Endothelial cell of hepatic sinusoid (primary cell): ENCODE data around the gene ESRRA.

ENCODE experiments used
- in situ Hi-C: cut with HindIII; loops from 2 replicates; pipeline ENCODE4 v1.10.0; 2017; ENCODE audit warnings: low sequenced_read_pairs

ESRRA gene

GRCh38 chr11:64269540-64270220 lies 35.6 kb upstream of the ESRRA start:
- in situ Hi-C loops: loop anchor here (10.0 kb wide), 1 partner anchor 55 kb away; no protein-coding TSS in a partner anchor

GRCh38 chr11:64275031-64275800 lies 30.1 kb upstream of the ESRRA start:
- in situ Hi-C loops: loop anchor here (10.0 kb wide), 1 partner anchor 50 kb away; no protein-coding TSS in a partner anchor

GRCh38 chr11:64275841-64276240 lies 29.5 kb upstream of the ESRRA start:
- in situ Hi-C loops: loop anchor here (10.0 kb wide), 1 partner anchor 49 kb away; no protein-coding TSS in a partner anchor

- in situ Hi-C loops: loop anchor here (10.0 kb wide), 1 partner anchor 48 kb away; no protein-coding TSS in a partner anchor
Measured at GRCh38 chr11:64276653-64277431, 28.5 kb upstream of the ESRRA start.

GRCh38 chr11:64278576-64279190 lies 26.6 kb upstream of the ESRRA start:
- in situ Hi-C loops: loop anchor here (10.0 kb wide), 1 partner anchor 46 kb away; no protein-coding TSS in a partner anchor

- in situ Hi-C loops: no loop called here
Measured at GRCh38 chr11:64281957-64282770, 23.2 kb upstream of the ESRRA start.

- in situ Hi-C loops: no loop called here
Measured at GRCh38 chr11:64283092-64283491, 22.2 kb upstream of the ESRRA start.

- in situ Hi-C loops: no loop called here
Measured at GRCh38 chr11:64284048-64284961, 21.0 kb upstream of the ESRRA start, which contains the start of gene BAD. Gene BAD, minus strand, starts transcription at chr11:64284665. Its CDS starts 297 bp downstream, at chr11:64284368.

GRCh38 chr11:64284962-64285884 lies 20.1 kb upstream of the ESRRA start, which contains the start of gene GPR137:
Gene GPR137, plus strand, starts transcription at chr11:64285848. Its CDS starts 677 bp downstream, at chr11:64286525.
- in situ Hi-C loops: no loop called here

- in situ Hi-C loops: no loop called here
Measured at GRCh38 chr11:64285885-64286800, 19.2 kb upstream of the ESRRA start.

GRCh38 chr11:64286801-64287159 lies 18.5 kb upstream of the ESRRA start:
- in situ Hi-C loops: no loop called here

GRCh38 chr11:64287676-64288352 lies 17.5 kb upstream of the ESRRA start:
- in situ Hi-C loops: no loop called here

- in situ Hi-C loops: no loop called here
Measured at GRCh38 chr11:64288353-64288750, 17.0 kb upstream of the ESRRA start.

GRCh38 chr11:64289002-64289564 lies 16.2 kb upstream of the ESRRA start:
- in situ Hi-C loops: no loop called here

- in situ Hi-C loops: no loop called here
Measured at GRCh38 chr11:64290352-64291261, 14.7 kb upstream of the ESRRA start.
